Adrenal gland (tissue), 5 donors: ENCODE measurements around the gene PRSS1.
"Not testable (repeated sequence)": the region's sequence is repeated elsewhere in the genome, so short reads cannot be mapped to it uniquely, and the experiment has no call there.

ENCODE experiments used
- CTCF ChIP-seq, 6 experiments: fragments of 450-650 bp in 4 of 6; fragments of 200-600 bp in 2 of 6; sonication (generic) in 1 of 6; IDR thresholded peaks; 1 replicate in 5 of 6; 2 replicates in 1 of 6; pipeline versions ENCODE4 v1.5.1 to v1.8.0; 2016 to 2021; ENCODE audit warnings: antibody characterized with exemption in 6 of 6, mild to moderate bottlenecking in 2 of 6, moderate library complexity in 1 of 6
- POLR2A ChIP-seq, 2 donors: fragments of 450-650 bp; IDR thresholded peaks; one replicate each; pipeline ENCODE4 v1.6.1; 2017; ENCODE audit warnings: antibody characterized with exemption in 2 of 2, mild to moderate bottlenecking in 2 of 2, moderate library complexity in 1 of 2
- donor health status: DM: no; HTN: no; CAD: no.

DNA sequence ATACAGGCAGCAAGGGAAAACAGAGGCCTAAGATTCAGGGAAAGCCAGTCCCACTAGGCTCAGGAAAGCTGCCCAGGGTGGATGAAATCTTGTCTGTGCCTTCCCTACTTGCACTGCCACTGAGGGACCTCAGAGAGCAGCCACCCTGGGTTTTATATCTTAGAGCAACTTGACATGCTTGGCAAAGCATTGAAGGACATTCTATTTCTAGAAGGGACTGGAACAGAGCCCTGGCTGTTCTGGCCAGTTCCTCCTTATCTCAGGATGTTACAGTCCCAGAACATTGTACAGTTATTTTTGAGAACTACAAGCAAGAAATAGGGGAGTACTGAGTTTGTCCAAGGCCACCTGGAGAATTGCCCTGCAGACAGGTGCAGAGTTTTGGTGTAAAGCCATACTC, 7.3 kb upstream of the PRSS1 start:
- TF ChIP-seq CTCF, POLR2A (IDR thresholded peaks at IDR 0.05): not testable (repeated sequence)
